HG03442 (cell line): ENCODE measurements around the gene CHD9.
"Not testable (repeated sequence)": the region's sequence is repeated elsewhere in the genome, so short reads cannot be mapped to it uniquely, and the experiment has no call there.

ENCODE experiments used
- ATAC-seq: cut with Tn5 transposase; IDR thresholded peaks from one replicate; pipeline ENCODE4 v1.9.1; 2021; ENCODE audit warnings: mild to moderate bottlenecking, moderate library complexity; ENCODE audit not compliant: unreplicated experiment

Gene CHD9

GRCh38 chr16:53048139-53048915 lies 6.5 kb upstream of the CHD9 start:
- no peak for ATAC-seq

GRCh38 chr16:53051255-53051654 lies 3.5 kb upstream of the CHD9 start:
- not testable (repeated sequence) for ATAC-seq

GRCh38 chr16:53052519-53053501 lies 2.0 kb upstream of the CHD9 start, which contains the start of gene CHD9NB:
Gene CHD9NB (minus strand): TSS chr16:53052897. CDS start chr16:53044158, 8,739 bp downstream.
- ATAC-seq = peak; percentile 32

GRCh38 chr16:53053967-53054669 lies 673 bp upstream of the CHD9 start:
- ATAC-seq = peak; percentile 23

- no peak for ATAC-seq
Observed at GRCh38 chr16:53055541-53056391, 975 bp downstream of the CHD9 start.

GRCh38 chr16:53056392-53056881 lies 1.6 kb downstream of the CHD9 start:
- no peak for ATAC-seq

- ATAC-seq = no peak
Observed at GRCh38 chr16:53057658-53058057, 2.9 kb downstream of the CHD9 start.

- no peak for ATAC-seq
Observed at GRCh38 chr16:53058441-53058840, 3.6 kb downstream of the CHD9 start.

GRCh38 chr16:53058882-53059281 lies 4.1 kb downstream of the CHD9 start:
- ATAC-seq = no peak

GRCh38 chr16:53059672-53060071 lies 4.9 kb downstream of the CHD9 start:
- ATAC-seq = no peak

GRCh38 chr16:53061256-53061655 lies 6.5 kb downstream of the CHD9 start:
- ATAC-seq = peak; percentile 12

- ATAC-seq = peak; percentile 82
Observed at GRCh38 chr16:53061701-53062159, 6.9 kb downstream of the CHD9 start.

GRCh38 chr16:53064081-53064578 lies 9.3 kb downstream of the CHD9 start:
- ATAC-seq = no peak

GRCh38 chr16:53065461-53066061 lies 10.8 kb downstream of the CHD9 start:
- ATAC-seq = no peak

- no peak for ATAC-seq
Observed at GRCh38 chr16:53067675-53068074, 12.9 kb downstream of the CHD9 start.

- peak; percentile 59 for ATAC-seq
Observed at GRCh38 chr16:53068423-53068833, 13.6 kb downstream of the CHD9 start.

GRCh38 chr16:53069772-53070171 lies 15.0 kb downstream of the CHD9 start:
- ATAC-seq = no peak

GRCh38 chr16:53071748-53072301 lies 17.0 kb downstream of the CHD9 start:
- ATAC-seq = peak; percentile 51

GRCh38 chr16:53073022-53073421 lies 18.2 kb downstream of the CHD9 start:
- no peak for ATAC-seq
